ENCODE results near the gene TMCC1.
"Not testable (repeated sequence)": the region's sequence is repeated elsewhere in the genome, so short reads cannot be mapped to it uniquely, and the experiment has no call there.

TMCC1 gene

GRCh38 chr3:129769616-129770015, 123.9 kb downstream of the TMCC1 start:
- DNase-seq, result no peak

GRCh38 chr3:129768728-129769127, 124.8 kb downstream of the TMCC1 start:
- DNase-seq, result no peak

GRCh38 chr3:129766135-129766534, 127.4 kb downstream of the TMCC1 start:
- DNase-seq, result no peak

- DNase-seq, result no peak
Observed at GRCh38 chr3:129764090-129764489, 129.4 kb downstream of the TMCC1 start.

- DNase-seq, result no peak
Observed at GRCh38 chr3:129758785-129759320, 134.7 kb downstream of the TMCC1 start.

- DNase-seq, result no peak
Observed at GRCh38 chr3:129758306-129758705, 135.2 kb downstream of the TMCC1 start.

- DNase-seq, result no peak
Observed at GRCh38 chr3:129756871-129757270, 136.6 kb downstream of the TMCC1 start.

GRCh38 chr3:129751105-129751504, 142.4 kb downstream of the TMCC1 start:
- DNase-seq, result not testable (repeated sequence)

- no peak for DNase-seq
Observed at GRCh38 chr3:129749692-129750091, 143.8 kb downstream of the TMCC1 start.

- DNase-seq, result no peak
Observed at GRCh38 chr3:129747992-129748391, 145.5 kb downstream of the TMCC1 start.

GRCh38 chr3:129747136-129747535, 146.4 kb downstream of the TMCC1 start:
- DNase-seq, result no peak

- no peak for DNase-seq
Observed at GRCh38 chr3:129746629-129747028, 146.9 kb downstream of the TMCC1 start.

GRCh38 chr3:129745253-129745652, 148.3 kb downstream of the TMCC1 start:
- no peak for DNase-seq

GRCh38 chr3:129741794-129742193, 151.7 kb downstream of the TMCC1 start:
- no peak for DNase-seq

GRCh38 chr3:129740090-129740489, 153.4 kb downstream of the TMCC1 start:
- DNase-seq, result no peak

GRCh38 chr3:129739634-129740033, 153.9 kb downstream of the TMCC1 start:
- no peak for DNase-seq

- DNase-seq, result no peak
Observed at GRCh38 chr3:129738172-129738571, 155.3 kb downstream of the TMCC1 start.

- DNase-seq, result no peak
Observed at GRCh38 chr3:129736070-129736469, 157.4 kb downstream of the TMCC1 start.

- DNase-seq, result no peak
Observed at GRCh38 chr3:129735638-129736037, 157.9 kb downstream of the TMCC1 start.

GRCh38 chr3:129734449-129734848, 159.1 kb downstream of the TMCC1 start:
- DNase-seq, result no peak

GRCh38 chr3:129732200-129732876, 161.2 kb downstream of the TMCC1 start:
- no peak for DNase-seq

GRCh38 chr3:129727707-129728106, 165.8 kb downstream of the TMCC1 start:
- no peak for DNase-seq

- DNase-seq, result no peak
Observed at GRCh38 chr3:129723558-129724324, 169.8 kb downstream of the TMCC1 start.

GRCh38 chr3:129722527-129722926, 171.0 kb downstream of the TMCC1 start:
- no peak for DNase-seq
